ENCODE data around the gene OTP. TPM values are rescaled to one million over a fixed set of nuclear protein-coding genes. Genes with fewer than 3 reads are reported as not detected.

The OTP gene
- polyA plus RNA-seq, 1 of the 3 experiments (the other 2 are of a cell fraction) = not detected

- Histone ChIP-seq H3K4me2 (no peak overlapping the region), H3K9ac (no peak overlapping the region), H2AFZ (ENCODE audit: low read depth) (no peak overlapping the region), H3K4me1 (ENCODE audit: control insufficient read depth in 1 of 2, insufficient read depth in 2 of 2, low read depth in 1 of 2, low read length in 1 of 2) (peaks cover 0 to 17% of the 10 kb centered on the region in 2 experiments; a peak in 1 of 4 replicates), H3K4me3 (ENCODE audit: low read depth in 2 of 2, low read length in 1 of 2) (no peak overlapping the region), H3K27me3 (ENCODE audit: insufficient read depth) (peaks cover 97% of the 10 kb centered on the region), H3K27ac (ENCODE audit: low read depth in 2 of 2, low read length in 1 of 2) (no peak overlapping the region), H3K36me3 (replicated peaks in 1 of 2; ENCODE audit: control insufficient read depth in 1 of 2, insufficient read depth in 2 of 2, low read length in 1 of 2) (no peaks in the 10 kb centered on the region), H3K9me2 (no peaks in the 10 kb centered on the region), H3K79me2 (ENCODE audit: insufficient read depth) (no peaks in the 10 kb centered on the region), H4K20me1 (ENCODE audit: insufficient read depth) (no peaks in the 10 kb centered on the region), H3F3A (replicated peaks; ENCODE audit: insufficient read depth) (no peaks in the 10 kb centered on the region), H3K9me3 (no peaks in the 10 kb centered on the region; the same call in 1 of the 2 replicates)
- ChIA-PET POLR2A (no interaction called here), CTCF (interaction anchor here (0.7 to 1.1 kb wide), 2 partner anchors 17 to 73 kb away, joined by 3 to 4 read pairs; no protein-coding TSS in a partner anchor)
- TF ChIP-seq NRF1 (IDR thresholded peaks at IDR 0.05; ENCODE audit: low read depth, low read length) = no peak
- TF ChIP-seq SMC3 (IDR thresholded peaks at IDR 0.05; ENCODE audit: low read depth, low read length) = no peak
- 0 out of 2 replicates have a peak, but pooled peaks have one; percentile 22 for TF ChIP-seq EZH2phosphoT487 (IDR thresholded peaks at IDR 0.05; ENCODE audit: borderline replicate concordance, low read depth)
- no peak for TF ChIP-seq CHD2 (IDR thresholded peaks at IDR 0.05; ENCODE audit: low read length, partially characterized antibody)
- TF ChIP-seq, protein P1, sequence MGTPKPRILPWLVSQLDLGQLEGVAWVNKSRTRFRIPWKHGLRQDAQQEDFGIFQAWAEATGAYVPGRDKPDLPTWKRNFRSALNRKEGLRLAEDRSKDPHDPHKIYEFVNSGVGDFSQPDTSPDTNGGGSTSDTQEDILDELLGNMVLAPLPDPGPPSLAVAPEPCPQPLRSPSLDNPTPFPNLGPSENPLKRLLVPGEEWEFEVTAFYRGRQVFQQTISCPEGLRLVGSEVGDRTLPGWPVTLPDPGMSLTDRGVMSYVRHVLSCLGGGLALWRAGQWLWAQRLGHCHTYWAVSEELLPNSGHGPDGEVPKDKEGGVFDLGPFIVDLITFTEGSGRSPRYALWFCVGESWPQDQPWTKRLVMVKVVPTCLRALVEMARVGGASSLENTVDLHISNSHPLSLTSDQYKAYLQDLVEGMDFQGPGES (IDR thresholded peaks at IDR 0.05; ENCODE audit: low read depth, low read length) = no peak
- TF ChIP-seq, protein P2, sequence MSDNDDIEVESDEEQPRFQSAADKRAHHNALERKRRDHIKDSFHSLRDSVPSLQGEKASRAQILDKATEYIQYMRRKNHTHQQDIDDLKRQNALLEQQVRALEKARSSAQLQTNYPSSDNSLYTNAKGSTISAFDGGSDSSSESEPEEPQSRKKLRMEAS (IDR thresholded peaks at IDR 0.05; ENCODE audit: low read depth) = no peak
- DNase-seq = no peak
- 22% methylated on average over 5 of the region's 5 CpGs for whole genome bisulfite sequencing (ENCODE audit: low lambda C conversion rate)
Measured at GRCh38 chr5:77633709-77634108, 4.8 kb downstream of the OTP start.

DNA sequence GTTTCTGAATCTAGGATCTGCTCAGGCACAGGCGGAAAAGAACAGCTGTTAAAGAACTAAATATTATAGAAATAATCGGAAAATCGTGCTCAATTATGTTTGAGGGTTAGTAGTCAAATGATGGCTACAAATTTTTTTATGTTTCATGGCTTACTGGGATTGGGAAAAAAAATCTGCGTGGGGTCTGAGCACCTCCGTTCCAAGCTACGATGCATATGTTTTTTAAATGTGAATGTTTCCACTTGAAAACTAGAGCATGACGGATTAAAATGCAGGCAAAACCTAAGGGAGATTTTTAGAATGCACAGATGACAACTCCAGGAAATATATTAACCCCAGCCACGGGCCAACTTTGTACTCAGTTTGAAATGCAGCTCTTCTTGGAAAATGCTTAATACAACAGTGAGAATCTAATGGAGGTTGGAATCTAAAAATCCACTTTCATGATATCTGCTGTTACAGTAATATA lies 5.3 kb downstream of the OTP start:
- ChIA-PET POLR2A (no interaction called here), CTCF (interaction anchor here (1.1 to 1.3 kb wide), 3 partner anchors 9 to 73 kb away, joined by 3 to 4 read pairs (median 3); no protein-coding TSS in a partner anchor)
- Histone ChIP-seq H4K20me1 (ENCODE audit: insufficient read depth) (no peaks in the 10 kb centered on the region), H3K79me2 (ENCODE audit: insufficient read depth) (no peaks in the 10 kb centered on the region), H3K9me3 (no peaks in the 10 kb centered on the region; the same call in 1 of the 2 replicates), H3K4me1 (ENCODE audit: control insufficient read depth in 1 of 2, insufficient read depth in 2 of 2, low read depth in 1 of 2, low read length in 1 of 2) (peaks cover 0 to 17% of the 10 kb centered on the region in 2 experiments; a peak in 1 of 4 replicates), H2AFZ (ENCODE audit: low read depth) (no peak overlapping the region), H3K9me2 (no peaks in the 10 kb centered on the region), H3K27ac (ENCODE audit: low read depth in 2 of 2, low read length in 1 of 2) (no peak overlapping the region), H3K4me3 (ENCODE audit: low read depth in 2 of 2, low read length in 1 of 2) (no peak overlapping the region), H3F3A (replicated peaks; ENCODE audit: insufficient read depth) (no peaks in the 10 kb centered on the region), H3K27me3 (ENCODE audit: insufficient read depth) (peaks cover 97% of the 10 kb centered on the region), H3K4me2 (no peak overlapping the region), H3K36me3 (replicated peaks in 1 of 2; ENCODE audit: control insufficient read depth in 1 of 2, insufficient read depth in 2 of 2, low read length in 1 of 2) (no peaks in the 10 kb centered on the region), H3K9ac (no peak overlapping the region)
- 25% methylated on average over 8 of the region's 8 CpGs for WGBS (ENCODE audit: low lambda C conversion rate)
- DNase-seq = no peak
- TF ChIP-seq GATA2 (CRISPR knock-in tag; IDR thresholded peaks at IDR 0.05) = no peak
- no peak for TF ChIP-seq RFX5 (IDR thresholded peaks at IDR 0.05; ENCODE audit: low read length)
- TF ChIP-seq GABPA (IDR thresholded peaks at IDR 0.05; ENCODE audit: low read depth) = no peak
- TF ChIP-seq RXRA (IDR thresholded peaks at IDR 0.05; ENCODE audit: borderline replicate concordance, low read depth) = no peak
- no peak for TF ChIP-seq MXI1 (IDR thresholded peaks at IDR 0.05; ENCODE audit: low read depth, low read length)
- no peak for TF ChIP-seq POLR2AphosphoS5 (IDR thresholded peaks at IDR 0.05; ENCODE audit: low read depth, low read length)
- TF ChIP-seq REST (IDR thresholded peaks at IDR 0.05; ENCODE audit: low read depth, low read length) = no peak
- TF ChIP-seq TEAD4 (IDR thresholded peaks at IDR 0.05; ENCODE audit: borderline replicate concordance, insufficient read depth) = no peak

Data from SK-N-SH (cell line).